RPMI8226 (cell line): ENCODE data around the gene TANGO2.

Experiments
- DNase-seq: peaks from one replicate; pipeline ENCODE4 v3.0.0-alpha.2; 2015

Gene TANGO2

GRCh38 chr22:20089226-20089976 is 68.5 kb downstream of the TANGO2 start:
- DNase-seq, result no peak

GRCh38 chr22:20089977-20090729 is 69.2 kb downstream of the TANGO2 start:
- no peak for DNase-seq

GRCh38 chr22:20090730-20091240 is 69.9 kb downstream of the TANGO2 start:
- DNase-seq, result no peak

- DNase-seq, result no peak
Measured at GRCh38 chr22:20091690-20092476, 71.0 kb downstream of the TANGO2 start.

GRCh38 chr22:20092477-20092854 is 71.6 kb downstream of the TANGO2 start:
- no peak for DNase-seq

GRCh38 chr22:20093418-20094196 is 72.7 kb downstream of the TANGO2 start:
- DNase-seq, result no peak

GRCh38 chr22:20094197-20094807 is 73.4 kb downstream of the TANGO2 start:
- no peak for DNase-seq

- no peak for DNase-seq
Measured at GRCh38 chr22:20095521-20095920, 74.6 kb downstream of the TANGO2 start.

- no peak for DNase-seq
Measured at GRCh38 chr22:20096574-20097420, 75.9 kb downstream of the TANGO2 start.

- DNase-seq, result no peak
Measured at GRCh38 chr22:20099099-20099711, 78.3 kb downstream of the TANGO2 start.

GRCh38 chr22:20101638-20102037 is 80.7 kb downstream of the TANGO2 start:
- DNase-seq, result no peak

- DNase-seq, result no peak
Measured at GRCh38 chr22:20102203-20102780, 81.4 kb downstream of the TANGO2 start.

GRCh38 chr22:20105456-20106204 is 84.7 kb downstream of the TANGO2 start:
- no peak for DNase-seq

- no peak for DNase-seq
Measured at GRCh38 chr22:20106205-20106848, 85.4 kb downstream of the TANGO2 start.

- no peak for DNase-seq
Measured at GRCh38 chr22:20106849-20107237, 85.9 kb downstream of the TANGO2 start.

GRCh38 chr22:20107471-20107901 is 86.6 kb downstream of the TANGO2 start:
- DNase-seq, result no peak

- no peak for DNase-seq
Measured at GRCh38 chr22:20107951-20108756, 87.2 kb downstream of the TANGO2 start.

GRCh38 chr22:20108757-20109230 is 87.9 kb downstream of the TANGO2 start:
- DNase-seq, result no peak
